GM18861 (cell line): ENCODE data around the gene COL21A1.

Experiments
- ATAC-seq: cut with Tn5 transposase; IDR thresholded peaks from one replicate; pipeline ENCODE4 v1.9.1; 2021; ENCODE audit not compliant: unreplicated experiment

The COL21A1 gene

GRCh38 chr6:56193846-56194245 lies 53.5 kb downstream of the COL21A1 start:
- ATAC-seq = no peak

DNA sequence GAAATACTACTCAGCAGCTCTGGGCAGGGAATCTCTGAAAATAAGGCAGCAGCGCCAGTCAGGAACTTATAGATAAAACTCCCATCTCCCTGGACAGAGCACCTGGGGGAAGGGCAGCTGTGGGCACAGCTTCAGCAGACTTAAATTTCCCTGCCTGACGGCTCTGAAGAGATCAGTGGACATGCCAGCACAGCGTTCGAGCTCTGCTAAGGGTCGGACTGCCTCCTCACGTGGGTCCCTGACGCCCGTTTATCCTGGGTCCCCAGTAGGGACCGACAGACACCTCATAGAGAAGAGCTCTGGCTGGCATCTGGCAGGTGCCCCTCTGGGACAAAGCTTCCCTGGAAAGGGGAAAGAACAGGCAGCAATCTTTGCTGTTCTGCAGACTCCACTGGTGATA lies 59.0 kb downstream of the COL21A1 start:
- ATAC-seq = no peak

GRCh38 chr6:56187686-56188085 lies 59.7 kb downstream of the COL21A1 start:
- ATAC-seq = no peak

GRCh38 chr6:56176741-56177140 lies 70.6 kb downstream of the COL21A1 start:
- ATAC-seq = no peak

GRCh38 chr6:56173228-56173627 lies 74.2 kb downstream of the COL21A1 start:
- ATAC-seq = no peak

DNA sequence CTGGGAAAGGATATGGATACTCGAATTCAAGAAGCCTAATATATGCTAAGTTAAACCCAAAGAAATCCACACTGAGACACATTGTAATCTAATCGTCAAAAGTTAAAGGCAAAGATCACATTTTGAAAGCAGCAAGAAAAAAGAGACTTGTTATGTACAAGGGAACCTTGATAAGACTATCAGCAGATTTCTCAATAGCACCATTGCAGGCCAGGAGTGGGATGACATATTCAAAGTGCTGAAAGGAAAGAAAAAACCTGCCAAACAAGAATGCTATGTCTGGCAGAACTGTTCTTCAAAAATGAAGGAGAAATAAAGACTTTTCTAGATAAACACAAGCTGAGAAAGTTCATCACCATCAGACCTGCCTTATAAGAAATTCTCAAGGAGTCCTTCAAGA lies 75.2 kb downstream of the COL21A1 start:
- ATAC-seq = no peak

DNA sequence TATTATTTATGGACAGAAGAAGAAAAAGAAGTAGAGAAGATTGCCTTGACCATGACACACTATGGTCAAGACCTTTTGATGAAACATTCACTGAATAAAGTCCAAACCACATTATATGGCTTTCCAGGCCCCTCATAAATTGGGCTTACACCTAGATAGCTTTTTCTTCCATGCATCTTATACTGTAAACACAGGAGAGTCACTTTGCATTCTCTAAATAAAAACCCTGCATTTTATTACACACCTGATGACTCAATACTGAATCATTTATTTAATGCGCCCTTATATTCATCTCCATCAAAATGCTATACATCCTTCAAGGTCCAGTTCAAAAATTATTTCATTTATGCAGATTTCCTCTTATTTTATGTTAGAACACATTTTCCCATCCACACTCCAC lies 78.0 kb downstream of the COL21A1 start:
- ATAC-seq = no peak

DNA sequence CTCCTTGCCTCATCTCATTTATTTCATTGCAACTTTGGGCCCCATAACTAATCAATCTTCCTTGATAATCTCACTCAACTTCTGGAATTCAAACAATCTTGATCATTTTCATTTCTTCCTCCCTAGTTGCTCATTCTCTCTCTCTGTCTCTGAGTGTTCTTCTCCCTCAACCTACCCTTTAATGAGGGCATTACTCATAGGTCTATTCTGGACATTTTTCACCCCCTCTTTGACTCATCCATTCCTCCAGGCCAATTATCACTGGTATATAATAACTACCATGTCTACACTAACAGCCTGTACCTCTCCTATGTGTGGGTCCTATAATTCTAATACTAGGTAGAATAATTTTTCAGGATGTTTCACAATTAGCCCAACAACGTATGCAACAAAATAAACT lies 78.8 kb downstream of the COL21A1 start:
- ATAC-seq = no peak

GRCh38 chr6:56162081-56162480 lies 85.3 kb downstream of the COL21A1 start:
- no peak for ATAC-seq

GRCh38 chr6:56160489-56160888 lies 86.9 kb downstream of the COL21A1 start:
- no peak for ATAC-seq

- no peak for ATAC-seq
Measured at GRCh38 chr6:56158571-56158970, 88.8 kb downstream of the COL21A1 start.

DNA sequence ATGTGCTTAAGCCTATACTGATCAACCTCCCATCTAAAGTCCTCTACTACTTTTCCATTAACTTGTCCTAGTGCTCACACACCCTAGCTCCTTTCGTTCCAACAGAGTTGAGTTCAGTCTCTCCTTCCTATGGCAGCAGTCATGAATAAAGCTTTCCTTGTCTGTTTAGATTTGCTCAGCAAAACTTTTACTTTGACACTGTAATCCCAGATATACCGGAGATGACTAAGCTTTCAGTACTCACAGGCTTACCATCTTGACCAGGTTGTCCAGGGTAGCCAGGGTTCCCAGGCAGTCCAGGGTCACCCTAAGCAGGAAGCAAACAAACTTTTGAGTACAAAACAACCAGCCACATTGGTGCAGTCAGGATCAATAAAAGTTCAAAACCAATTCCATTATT lies 90.7 kb downstream of the COL21A1 start:
- no peak for ATAC-seq

DNA sequence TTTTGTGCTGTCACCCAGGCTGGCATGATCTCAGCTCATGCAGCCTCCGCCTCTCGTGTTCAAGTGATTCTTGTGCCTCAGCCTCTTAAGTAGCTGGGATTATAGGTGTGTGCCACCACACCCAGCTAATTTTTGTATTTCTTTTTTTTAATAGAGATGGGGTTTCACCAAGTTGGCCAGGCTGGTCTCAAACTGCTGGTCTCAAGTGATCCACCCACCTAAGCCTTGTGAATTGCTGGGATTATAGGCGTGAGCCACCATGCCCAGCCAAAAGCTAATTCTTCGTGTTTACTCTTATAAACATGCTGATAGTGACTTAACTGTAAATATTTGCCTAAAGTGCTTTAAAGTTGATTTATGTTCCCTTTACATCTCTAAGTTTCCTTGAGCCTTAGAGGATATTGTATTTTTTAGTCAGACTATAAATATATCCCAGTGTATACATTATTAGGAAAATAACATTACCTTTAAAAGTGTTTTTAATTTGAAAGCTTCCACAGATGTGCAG lies 91.7 kb downstream of the COL21A1 start:
- no peak for ATAC-seq

DNA sequence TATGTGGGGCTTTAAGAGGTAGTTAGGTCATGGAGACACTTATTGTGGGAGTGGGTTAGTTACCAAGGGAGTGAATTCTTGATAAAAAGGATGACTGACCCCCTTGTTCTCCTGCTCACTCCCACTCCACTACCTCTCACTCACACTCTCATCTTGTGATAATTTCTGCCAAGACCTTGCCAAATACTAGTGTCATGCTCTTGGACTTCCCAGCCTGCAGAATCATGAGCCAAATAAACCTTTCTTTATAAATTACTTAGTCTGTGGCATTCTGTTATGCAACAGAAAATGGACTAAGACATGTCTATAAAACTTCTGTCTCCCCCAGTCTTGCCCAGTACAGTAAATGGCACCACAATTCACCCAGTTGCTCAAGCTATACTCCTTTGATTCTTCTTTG lies 93.3 kb downstream of the COL21A1 start:
- no peak for ATAC-seq

GRCh38 chr6:56152611-56153010 lies 94.8 kb downstream of the COL21A1 start:
- ATAC-seq = no peak

DNA sequence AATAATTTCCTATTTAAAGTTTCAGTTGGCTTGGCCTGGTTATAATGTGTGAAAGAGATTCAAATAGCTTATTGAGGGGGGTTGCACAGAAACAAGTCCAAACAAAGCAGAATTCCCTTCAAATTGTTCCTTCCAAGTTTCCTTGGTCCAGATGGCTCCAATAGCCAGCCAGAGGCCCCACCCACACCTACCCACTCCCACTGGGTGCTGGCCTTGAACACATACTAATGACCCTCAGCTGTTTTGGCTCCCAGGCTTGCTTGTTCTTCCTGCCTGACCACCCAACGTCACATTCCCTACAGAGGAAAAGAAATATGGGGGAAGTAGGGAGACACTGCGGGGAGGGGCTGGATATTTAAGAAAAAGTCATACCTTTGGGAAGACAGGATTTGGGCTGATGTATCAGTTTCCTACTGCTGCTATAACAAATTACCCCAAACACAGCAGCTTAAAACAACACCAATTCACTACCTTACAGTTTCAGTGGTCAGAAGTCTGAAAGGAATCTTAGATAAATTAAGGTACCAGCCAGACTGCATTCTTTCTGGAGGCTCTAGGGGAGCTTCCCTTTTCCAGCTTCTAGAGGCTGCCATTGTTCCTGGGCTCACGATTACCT lies 95.7 kb downstream of the COL21A1 start:
- ATAC-seq = no peak

GRCh38 chr6:56148488-56149186 lies 98.7 kb downstream of the COL21A1 start:
- ATAC-seq = no peak

GRCh38 chr6:56147766-56148165 lies 99.6 kb downstream of the COL21A1 start:
- no peak for ATAC-seq

DNA sequence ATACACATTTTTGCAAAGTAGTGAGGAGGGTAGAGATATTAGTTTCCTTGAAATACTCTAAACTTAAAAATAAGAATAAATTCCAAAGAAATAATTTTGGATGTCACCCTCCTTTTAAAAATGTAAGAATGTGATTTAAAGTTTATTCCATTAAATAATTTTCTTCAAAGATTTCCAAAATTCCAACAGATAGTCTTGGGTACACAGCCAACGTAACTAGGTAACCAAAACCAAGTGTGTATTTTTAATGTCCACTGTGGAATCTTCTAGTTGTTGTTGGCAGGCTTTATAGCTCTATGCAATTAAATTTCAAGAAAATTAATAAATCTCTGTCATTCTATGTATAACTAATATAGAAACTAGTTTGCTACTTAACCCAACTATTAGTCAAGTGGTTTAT lies 101.3 kb downstream of the COL21A1 start:
- no peak for ATAC-seq

GRCh38 chr6:56145616-56146015 lies 101.8 kb downstream of the COL21A1 start:
- no peak for ATAC-seq

- ATAC-seq = no peak
Measured at GRCh38 chr6:56144538-56145324, 102.6 kb downstream of the COL21A1 start.

- ATAC-seq = no peak
Measured at GRCh38 chr6:56143796-56144195, 103.6 kb downstream of the COL21A1 start.
